Measurements from ENCODE around the gene STAG1.

GRCh38 chr3:136639069-136639468 is 113.1 kb downstream of the STAG1 start:
- TF ChIP-seq CTCF (IDR thresholded peaks at IDR 0.05) = no peak
- no peak for TF ChIP-seq POLR2AphosphoS5 (IDR thresholded peaks at IDR 0.05; ENCODE audit: insufficient read depth in 1 of 2, low read depth in 1 of 2)
- TF ChIP-seq POLR2A (IDR thresholded peaks at IDR 0.05) = no peak

All from vagina (tissue), 2 donors.